GM10266 (cell line): Measurements from ENCODE around the gene GRM5.

Experiments
- DNase-seq: peaks from one replicate; pipeline ENCODE4 v3.0.0; 2012; ENCODE audit errors: extremely low spot score
- CTCF ChIP-seq: IDR thresholded peaks from 2 replicates; pipeline ENCODE4 v1.5.1; 2012; ENCODE audit warnings: mild to moderate bottlenecking, low read depth; ENCODE audit not compliant: control insufficient read depth, insufficient read depth; ENCODE audit errors: missing control alignments

GRM5 gene

GRCh38 chr11:88801484-88802123 lies 264.2 kb downstream of the GRM5 start:
- DNase-seq: no peak
- no peak for TF ChIP-seq CTCF

- no peak for DNase-seq
These were observed 265.8 kb downstream of the GRM5 start for GRCh38 chr11:88799771-88800500.

GRCh38 chr11:88790182-88790581 lies 275.6 kb downstream of the GRM5 start:
- DNase-seq: no peak
- TF ChIP-seq CTCF: no peak

More at GRCh38 chr11:88799771-88800500, 265.8 kb downstream of the GRM5 start:
- no peak for TF ChIP-seq CTCF

DNA sequence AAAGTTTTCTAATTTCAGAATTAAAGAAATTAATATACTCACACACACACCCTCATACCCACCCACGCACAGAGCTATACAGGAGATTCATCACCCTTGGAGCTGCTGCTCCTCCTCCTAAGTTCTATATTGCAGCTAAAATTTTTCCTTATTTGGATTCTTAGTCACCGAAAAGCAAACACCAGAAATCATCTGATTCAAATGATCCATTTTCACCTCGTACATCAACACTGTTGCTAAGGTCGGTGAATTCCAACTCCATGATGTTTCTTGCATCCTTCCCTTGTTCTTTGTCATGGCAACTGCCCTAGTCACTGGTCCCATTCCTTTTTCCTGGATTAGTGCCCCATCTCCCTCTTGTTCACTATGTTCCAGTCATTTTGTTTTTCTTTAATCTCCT lies 286.2 kb downstream of the GRM5 start:
- no peak for DNase-seq
- no peak for TF ChIP-seq CTCF

DNA sequence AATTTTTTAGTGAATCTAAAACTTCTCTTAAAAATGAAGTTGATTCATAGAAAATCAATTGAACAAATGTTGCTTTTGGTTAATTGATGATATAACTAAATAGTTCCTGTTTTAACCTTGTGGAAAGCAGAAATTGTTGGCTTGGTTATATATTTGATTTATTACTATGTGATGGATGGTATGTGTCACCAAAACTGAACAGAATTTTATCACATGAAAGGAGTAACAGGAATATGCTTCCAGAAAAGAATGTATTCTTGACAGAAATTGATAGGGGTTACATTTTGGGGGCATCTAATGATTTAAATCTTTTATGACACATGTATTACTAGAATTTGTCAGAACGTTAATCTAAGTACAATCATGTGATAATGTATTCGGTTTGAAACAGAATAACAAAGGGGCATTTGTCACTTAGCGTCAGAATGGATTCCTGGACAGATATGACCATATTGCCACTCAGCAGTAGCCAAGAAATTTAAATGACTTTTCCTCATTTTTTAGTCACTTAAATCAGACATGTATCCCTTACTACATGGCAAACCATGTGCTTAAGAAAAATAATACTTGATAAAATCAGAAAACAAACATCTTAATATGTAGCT lies 295.2 kb downstream of the GRM5 start:
- DNase-seq: no peak
- TF ChIP-seq CTCF: no peak

DNA sequence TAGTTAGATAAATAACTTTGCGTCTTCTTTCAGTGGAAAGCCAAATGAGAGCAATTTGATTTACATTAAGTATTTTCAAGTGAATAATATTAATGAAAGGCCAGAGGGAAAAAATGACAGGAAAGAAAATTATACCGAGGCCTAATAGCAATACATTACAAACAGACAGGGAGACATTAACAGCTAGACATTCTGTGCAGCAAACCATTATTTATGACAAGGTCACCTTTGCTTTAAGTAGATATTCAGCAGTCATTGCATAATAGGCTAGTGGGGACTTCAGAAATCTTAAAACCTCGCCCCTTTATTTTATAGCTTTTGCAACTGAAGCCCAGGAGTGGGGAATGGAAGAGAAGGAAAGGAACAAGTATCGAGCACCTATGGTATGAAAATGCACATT lies 321.6 kb downstream of the GRM5 start:
- no peak for DNase-seq
- no peak for TF ChIP-seq CTCF

DNA sequence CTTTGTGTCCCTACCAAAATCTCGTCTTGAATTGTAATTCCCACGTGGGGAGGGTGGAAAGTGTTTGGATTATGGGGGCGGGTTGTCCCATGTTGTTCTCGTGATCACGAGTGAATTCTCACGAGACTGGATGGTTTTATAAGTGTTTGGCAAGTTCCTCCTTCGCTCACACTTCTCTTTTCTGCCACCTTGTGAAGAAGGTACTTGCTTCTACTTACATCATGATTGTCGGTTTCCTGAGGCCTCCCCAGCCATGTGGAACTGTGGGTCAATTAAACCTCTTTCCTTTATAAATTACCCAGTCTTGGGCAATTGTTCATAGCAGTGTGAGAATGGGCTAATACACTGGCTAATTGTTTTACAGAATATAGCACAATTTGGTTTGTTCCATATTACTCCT lies 326.3 kb downstream of the GRM5 start:
- TF ChIP-seq CTCF: no peak
- no peak for DNase-seq
